Stimulated activated effector memory CD8-positive, alpha-beta T cell treated with anti-CD3 and anti-CD28 coated beads, Interleukin-12 subunit alpha, Interleukin-12 subunit beta, amount 100 ng/mL, for 72 hours (primary cell): ENCODE measurements around the gene MAML3.

Source experiments
- ATAC-seq: fragments of 150-1000 bp; cut with Tn5 transposase; 2 replicates; pipeline ENCODE4 v1.10.0; 2021
- DNase-seq, 2 donors: peaks; one replicate each; pipeline ENCODE4 v3.0.0; 2021 to 2022; ENCODE audit warnings: low spot score in 2 of 2
- H3K27ac Mint-ChIP-seq: one replicate; pipeline ENCODE4 v1.8.0; 2022; ENCODE audit warnings: mild to moderate bottlenecking, mixed read lengths
- H3K36me3 Mint-ChIP-seq: one replicate; pipeline ENCODE4 v1.8.0; 2022; ENCODE audit warnings: mild to moderate bottlenecking, mixed read lengths
- H3K4me1 Mint-ChIP-seq: one replicate; pipeline ENCODE4 v1.8.0; 2022; ENCODE audit warnings: mixed read lengths
- H3K4me3 Mint-ChIP-seq: one replicate; pipeline ENCODE4 v1.8.0; 2022; ENCODE audit warnings: mild to moderate bottlenecking, mixed read lengths
- H3K9me3 Mint-ChIP-seq: one replicate; pipeline ENCODE4 v1.8.0; 2022; ENCODE audit warnings: mixed read lengths

MAML3 gene

DNA sequence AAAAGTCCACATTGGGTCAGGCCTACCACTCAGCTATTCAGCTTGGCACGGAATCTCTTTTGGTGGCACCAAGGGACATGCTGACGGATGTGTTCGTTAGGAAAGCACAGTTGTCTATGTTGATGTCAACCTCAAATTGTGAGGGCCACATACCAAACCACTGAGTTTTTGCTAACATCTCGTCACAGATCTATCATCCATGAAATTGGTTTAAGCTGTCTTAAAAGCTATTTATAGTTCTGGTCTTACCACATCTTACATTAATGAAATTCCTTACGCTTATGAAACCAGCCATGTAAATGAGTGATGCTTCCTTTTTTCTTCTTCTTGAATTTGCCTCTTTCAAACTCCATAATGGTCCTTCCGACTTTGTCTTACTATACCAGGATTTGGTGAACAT, 386.8 kb downstream of the MAML3 start:
- no peaks in the 10 kb centered on the region for H3K9me3 Mint-ChIP-seq
- DNase-seq, result no peak

DNA sequence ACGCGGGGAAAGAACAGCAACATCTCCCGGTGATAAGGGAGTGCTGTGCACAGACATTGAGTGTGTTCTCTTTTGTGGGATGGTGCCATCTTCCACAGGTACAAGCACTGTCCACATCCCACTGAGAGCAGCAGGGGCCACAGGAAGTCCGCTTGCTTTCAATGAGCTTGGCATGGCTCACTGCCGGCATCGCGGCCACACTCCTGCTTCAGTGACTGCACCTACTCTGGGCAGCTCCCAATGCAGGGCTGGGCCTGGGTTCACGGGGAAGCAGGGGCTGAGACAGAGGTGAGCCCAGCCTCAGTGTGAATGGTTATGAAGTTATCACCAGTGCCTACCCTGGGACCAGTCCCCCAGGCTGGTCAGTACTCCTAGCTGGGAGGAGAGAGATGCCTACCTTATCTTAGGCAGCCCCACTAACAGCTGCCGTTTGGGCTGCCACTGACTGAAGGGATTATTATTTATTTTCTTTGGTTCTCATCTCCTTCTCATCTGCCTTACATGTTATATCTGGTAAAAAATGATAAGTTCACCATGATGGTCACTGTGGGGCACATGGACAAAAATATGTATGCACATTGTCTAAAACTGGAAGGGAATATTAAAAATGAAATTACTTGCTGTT, 389.2 kb downstream of the MAML3 start:
- H3K27ac Mint-ChIP-seq, result no peak overlapping the region
- ATAC-seq (peak; percentile 31), DNase-seq (no peak)
- H3K9me3 Mint-ChIP-seq, result no peaks in the 10 kb centered on the region
- H3K4me3 Mint-ChIP-seq, result no peak overlapping the region
- H3K36me3 Mint-ChIP-seq, result no peaks in the 10 kb centered on the region
- H3K4me1 Mint-ChIP-seq, result no peaks in the 10 kb centered on the region

More for the DNA sequence above, 386.8 kb downstream of the MAML3 start:
- no peak for ATAC-seq
- no peak overlapping the region for H3K27ac Mint-ChIP-seq
- H3K36me3 Mint-ChIP-seq, result no peaks in the 10 kb centered on the region
- H3K4me3 Mint-ChIP-seq, result no peak overlapping the region
- H3K4me1 Mint-ChIP-seq, result no peaks in the 10 kb centered on the region

DNA sequence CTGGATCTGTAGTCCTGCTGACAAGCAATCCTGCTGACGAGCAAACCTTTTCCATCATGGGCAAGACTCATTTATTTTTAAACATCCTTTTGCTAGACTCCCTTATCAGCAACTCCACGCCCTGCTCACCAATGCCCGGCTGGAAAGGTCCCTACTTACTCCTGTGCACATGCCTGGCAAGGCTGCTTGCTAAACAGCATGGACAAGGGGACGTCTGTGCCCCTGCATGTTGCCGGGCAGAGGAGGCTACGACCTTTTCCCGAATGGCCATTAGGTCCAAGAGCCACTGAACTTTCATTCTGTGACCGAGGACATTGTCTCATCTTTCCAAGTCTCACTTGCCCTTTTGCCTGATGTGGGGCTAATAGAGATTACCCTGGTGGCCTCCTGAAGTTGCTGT, 389.8 kb downstream of the MAML3 start:
- ATAC-seq, result no peak
- no peak overlapping the region for H3K27ac Mint-ChIP-seq
- no peaks in the 10 kb centered on the region for H3K4me1 Mint-ChIP-seq
- DNase-seq, result no peak
- H3K36me3 Mint-ChIP-seq, result no peaks in the 10 kb centered on the region
- no peaks in the 10 kb centered on the region for H3K9me3 Mint-ChIP-seq
- no peak overlapping the region for H3K4me3 Mint-ChIP-seq

DNA sequence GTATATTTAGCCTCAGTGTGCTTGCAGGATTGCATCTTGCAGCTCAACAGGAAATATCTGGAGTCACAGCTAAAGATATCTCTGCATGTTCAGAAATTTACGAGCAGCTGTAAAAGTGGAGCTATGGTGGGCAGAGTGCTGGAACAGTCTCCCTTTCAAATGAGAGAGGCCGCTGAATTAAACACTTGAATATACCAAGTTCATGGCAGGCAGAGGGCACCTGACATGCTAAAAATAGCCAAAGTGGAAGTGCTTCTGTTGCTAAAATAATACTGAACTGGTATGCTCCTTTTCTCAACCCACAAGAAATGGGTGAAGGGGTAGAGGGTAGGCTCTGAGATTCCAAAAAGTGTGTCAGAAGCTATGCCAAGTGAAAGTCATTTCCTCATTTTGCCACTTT, 390.3 kb downstream of the MAML3 start:
- no peaks in the 10 kb centered on the region for H3K36me3 Mint-ChIP-seq
- no peak overlapping the region for H3K27ac Mint-ChIP-seq
- no peaks in the 10 kb centered on the region for H3K9me3 Mint-ChIP-seq
- no peak for DNase-seq
- no peak for ATAC-seq
- H3K4me1 Mint-ChIP-seq, result no peaks in the 10 kb centered on the region
- no peak overlapping the region for H3K4me3 Mint-ChIP-seq

DNA sequence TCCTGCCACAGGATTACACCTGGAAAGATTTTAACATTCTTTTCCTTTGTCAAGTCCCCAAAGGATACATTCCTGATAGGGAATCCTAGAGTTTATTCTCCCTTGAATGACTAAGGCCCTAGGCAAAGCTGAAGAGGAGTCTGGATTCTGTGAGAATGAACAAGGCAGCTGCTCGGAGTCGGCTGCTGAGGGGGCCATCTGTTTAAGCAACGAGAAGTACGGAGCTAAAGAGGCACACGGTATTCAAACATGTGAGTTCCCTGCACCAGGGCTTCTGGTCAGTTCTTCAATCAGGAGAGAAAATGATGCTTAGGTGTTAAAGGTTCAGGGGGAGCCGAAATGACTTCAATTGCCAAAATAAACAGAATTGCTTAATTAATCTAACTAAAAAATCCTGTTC, 390.8 kb downstream of the MAML3 start:
- DNase-seq (no peak), ATAC-seq (no peak)
- Mint-ChIP-seq H3K9me3 (no peaks in the 10 kb centered on the region), H3K4me3 (no peak overlapping the region), H3K27ac (no peak overlapping the region), H3K4me1 (no peaks in the 10 kb centered on the region), H3K36me3 (no peaks in the 10 kb centered on the region)

DNA sequence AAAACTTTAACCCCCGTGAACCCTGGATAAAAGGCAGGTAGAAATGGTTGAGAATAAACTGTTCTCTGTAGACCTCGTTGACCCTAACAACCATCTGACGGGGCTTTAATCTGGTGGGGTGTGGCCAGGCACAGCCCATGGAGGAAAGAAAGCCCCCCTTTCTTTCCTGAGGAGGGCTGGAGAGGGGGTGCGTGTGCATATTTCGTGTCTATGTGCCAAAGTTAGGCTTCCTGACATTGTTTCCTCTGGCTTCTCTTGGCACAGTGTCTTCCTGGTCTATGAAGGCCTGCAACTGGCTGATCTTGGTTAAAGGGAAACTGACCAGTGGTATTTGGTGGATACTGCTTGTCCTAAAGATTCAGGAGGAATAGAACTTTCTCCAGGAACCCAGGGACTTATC, 391.3 kb downstream of the MAML3 start:
- Mint-ChIP-seq H3K36me3 (no peaks in the 10 kb centered on the region), H3K4me1 (no peaks in the 10 kb centered on the region), H3K4me3 (no peak overlapping the region), H3K27ac (no peak overlapping the region), H3K9me3 (no peaks in the 10 kb centered on the region)
- ATAC-seq, result no peak
- no peak for DNase-seq

DNA sequence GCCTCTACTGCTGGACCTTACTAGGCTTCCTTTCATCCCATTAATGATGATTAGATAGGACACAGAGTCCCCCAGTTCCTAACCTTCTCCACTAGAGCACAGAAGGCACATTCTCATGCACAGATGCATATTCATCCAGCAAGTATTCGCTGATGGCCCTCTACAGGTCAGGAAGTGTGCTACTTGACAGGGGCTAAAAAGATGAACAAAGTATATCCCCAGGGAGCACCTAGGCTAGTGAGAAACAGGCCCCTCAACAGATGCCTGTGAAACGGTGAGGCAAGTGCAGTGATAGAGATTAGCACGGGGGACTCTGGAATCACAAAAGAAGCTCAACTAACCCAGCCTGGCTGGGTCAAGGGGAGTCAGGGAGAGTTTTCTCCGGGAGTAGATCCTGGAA, 392.5 kb downstream of the MAML3 start:
- peak; percentile 31 for ATAC-seq
- DNase-seq, result no peak

GRCh38 chr4:139760567-139760966, 393.4 kb downstream of the MAML3 start:
- Mint-ChIP-seq H3K4me3 (no peak overlapping the region), H3K4me1 (no peaks in the 10 kb centered on the region), H3K9me3 (no peaks in the 10 kb centered on the region), H3K27ac (no peak overlapping the region), H3K36me3 (no peaks in the 10 kb centered on the region)
- DNase-seq, result no peak
- ATAC-seq, result no peak

More for the DNA sequence above, 392.5 kb downstream of the MAML3 start:
- Mint-ChIP-seq H3K4me3 (no peak overlapping the region), H3K36me3 (no peaks in the 10 kb centered on the region), H3K27ac (no peak overlapping the region), H3K9me3 (no peaks in the 10 kb centered on the region), H3K4me1 (no peaks in the 10 kb centered on the region)

DNA sequence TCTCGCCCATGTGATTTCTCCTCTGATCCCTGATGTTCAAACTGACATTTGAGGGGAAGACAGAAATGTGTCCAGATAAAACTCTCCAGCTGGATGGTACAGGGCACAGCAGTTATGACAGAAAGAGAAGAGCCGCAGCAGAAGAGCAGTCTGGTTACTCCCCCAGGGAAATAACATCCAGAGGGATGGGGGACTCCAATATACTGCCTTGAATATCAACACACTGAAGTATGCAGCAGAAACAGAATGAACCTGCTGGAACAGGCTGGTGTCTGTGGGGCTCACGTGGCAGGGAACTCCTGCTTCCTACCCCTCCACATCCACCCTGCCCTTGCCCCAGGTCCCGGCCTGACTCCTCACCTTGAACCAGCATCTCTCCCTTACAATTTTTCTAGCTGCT, 394.9 kb downstream of the MAML3 start:
- Mint-ChIP-seq H3K27ac (no peak overlapping the region), H3K4me3 (no peak overlapping the region), H3K9me3 (no peaks in the 10 kb centered on the region), H3K36me3 (no peaks in the 10 kb centered on the region), H3K4me1 (no peaks in the 10 kb centered on the region)
- DNase-seq (no peak), ATAC-seq (no peak)

- ATAC-seq, result no peak
- Mint-ChIP-seq H3K4me3 (no peak overlapping the region), H3K9me3 (no peaks in the 10 kb centered on the region)
Measured at GRCh38 chr4:139756391-139757180, 397.4 kb downstream of the MAML3 start.

GRCh38 chr4:139754938-139755337, 399.0 kb downstream of the MAML3 start:
- H3K4me3 Mint-ChIP-seq, result no peak overlapping the region
- no peaks in the 10 kb centered on the region for H3K9me3 Mint-ChIP-seq
- H3K27ac Mint-ChIP-seq, result no peak overlapping the region
- H3K36me3 Mint-ChIP-seq, result no peaks in the 10 kb centered on the region
- no peak for DNase-seq
- ATAC-seq, result no peak
- H3K4me1 Mint-ChIP-seq, result no peaks in the 10 kb centered on the region

More at GRCh38 chr4:139756391-139757180, 397.4 kb downstream of the MAML3 start:
- H3K27ac Mint-ChIP-seq, result no peak overlapping the region
- no peak for DNase-seq
- H3K36me3 Mint-ChIP-seq, result no peaks in the 10 kb centered on the region
- no peaks in the 10 kb centered on the region for H3K4me1 Mint-ChIP-seq

DNA sequence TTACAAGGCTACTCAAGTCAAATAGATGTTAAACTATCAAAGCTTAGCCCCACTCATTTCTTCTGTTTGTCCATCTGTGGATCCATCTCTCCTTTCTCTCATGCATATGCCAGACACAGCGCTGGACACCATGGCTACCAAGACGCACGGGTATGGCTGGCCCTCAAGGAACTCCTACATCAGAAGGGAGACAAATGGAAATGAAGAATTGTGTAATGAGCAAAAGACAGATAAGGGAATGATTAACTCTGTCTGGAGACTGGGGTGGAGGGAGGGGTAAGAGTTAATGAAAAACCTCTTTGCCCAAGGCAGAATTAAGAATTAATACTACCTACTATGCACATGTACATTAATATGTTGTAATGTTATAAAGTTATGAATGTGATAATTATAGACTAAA, 400.3 kb downstream of the MAML3 start:
- ATAC-seq (no peak), DNase-seq (no peak)
- Mint-ChIP-seq H3K27ac (no peak overlapping the region), H3K4me1 (no peaks in the 10 kb centered on the region), H3K4me3 (no peak overlapping the region), H3K9me3 (no peaks in the 10 kb centered on the region), H3K36me3 (no peaks in the 10 kb centered on the region)

GRCh38 chr4:139749835-139750498, 404.0 kb downstream of the MAML3 start:
- DNase-seq (no peak), ATAC-seq (no peak)
- Mint-ChIP-seq H3K9me3 (no peaks in the 10 kb centered on the region), H3K4me3 (no peak overlapping the region), H3K27ac (no peak overlapping the region), H3K36me3 (no peaks in the 10 kb centered on the region), H3K4me1 (no peaks in the 10 kb centered on the region)

GRCh38 chr4:139749338-139749737, 404.6 kb downstream of the MAML3 start:
- ATAC-seq (no peak), DNase-seq (no peak)
- no peaks in the 10 kb centered on the region for H3K4me1 Mint-ChIP-seq
- no peaks in the 10 kb centered on the region for H3K36me3 Mint-ChIP-seq
- H3K27ac Mint-ChIP-seq, result no peak overlapping the region
- H3K9me3 Mint-ChIP-seq, result no peaks in the 10 kb centered on the region
- no peak overlapping the region for H3K4me3 Mint-ChIP-seq

GRCh38 chr4:139746431-139747171, 407.4 kb downstream of the MAML3 start:
- ATAC-seq, result no peak
- H3K27ac Mint-ChIP-seq, result no peak overlapping the region

More at GRCh38 chr4:139746431-139747171, 407.4 kb downstream of the MAML3 start:
- Mint-ChIP-seq H3K4me1 (no peaks in the 10 kb centered on the region), H3K4me3 (no peak overlapping the region), H3K9me3 (no peaks in the 10 kb centered on the region), H3K36me3 (no peaks in the 10 kb centered on the region)
- no peak for DNase-seq
